HL-60 (cell line): ENCODE measurements around the gene CRTC3.

ENCODE experiments used
- DNase-seq, 2 experiments: peaks; one replicate each; pipeline ENCODE4 v3.0.0-alpha.2; 2010 to 2020; ENCODE audit warnings: low read depth in 1 of 2, low spot score in 1 of 2
- H3K27ac ChIP-seq: fragments of 250-450 bp; sonication (Bioruptor Pico); replicated peaks from 2 replicates; pipeline ENCODE4 v1.5.1; 2020; ENCODE audit warnings: mild to moderate bottlenecking, moderate library complexity
- H3K27me3 ChIP-seq: fragments of 250-450 bp; sonication (Bioruptor Pico); 2 replicates; pipeline ENCODE4 v1.5.1; 2021; ENCODE audit warnings: mild to moderate bottlenecking, moderate library complexity; ENCODE audit not compliant: insufficient read depth, poor library complexity, severe bottlenecking
- H3K4me3 ChIP-seq: replicated peaks from 2 replicates; pipeline ENCODE4 v1.5.1; 2011; ENCODE audit warnings: mild to moderate bottlenecking, control low read depth, low read length; ENCODE audit not compliant: insufficient read depth
- GABPA ChIP-seq: IDR thresholded peaks from 2 replicates; pipeline ENCODE4 v1.6.1; 2012; ENCODE audit warnings: low read depth
- POLR2AphosphoS5 ChIP-seq: IDR thresholded peaks from 2 replicates; pipeline ENCODE4 v1.6.1; 2012; ENCODE audit warnings: low read depth
- REST ChIP-seq: IDR thresholded peaks from 2 replicates; pipeline ENCODE4 v1.6.1; 2012; ENCODE audit warnings: low read depth; ENCODE audit not compliant: insufficient replicate concordance
- SPI1 ChIP-seq: IDR thresholded peaks from 2 replicates; pipeline ENCODE4 v1.6.1; 2012; ENCODE audit warnings: low read depth, mild to moderate bottlenecking, borderline replicate concordance
- TF ChIP-seq, protein P1 (sequence below): IDR thresholded peaks from one replicate; pipeline ENCODE4 v1.5.1; 2011; ENCODE audit warnings: low read length, control low read depth, inconsistent platforms; ENCODE audit not compliant: insufficient read depth

CRTC3 gene

DNA sequence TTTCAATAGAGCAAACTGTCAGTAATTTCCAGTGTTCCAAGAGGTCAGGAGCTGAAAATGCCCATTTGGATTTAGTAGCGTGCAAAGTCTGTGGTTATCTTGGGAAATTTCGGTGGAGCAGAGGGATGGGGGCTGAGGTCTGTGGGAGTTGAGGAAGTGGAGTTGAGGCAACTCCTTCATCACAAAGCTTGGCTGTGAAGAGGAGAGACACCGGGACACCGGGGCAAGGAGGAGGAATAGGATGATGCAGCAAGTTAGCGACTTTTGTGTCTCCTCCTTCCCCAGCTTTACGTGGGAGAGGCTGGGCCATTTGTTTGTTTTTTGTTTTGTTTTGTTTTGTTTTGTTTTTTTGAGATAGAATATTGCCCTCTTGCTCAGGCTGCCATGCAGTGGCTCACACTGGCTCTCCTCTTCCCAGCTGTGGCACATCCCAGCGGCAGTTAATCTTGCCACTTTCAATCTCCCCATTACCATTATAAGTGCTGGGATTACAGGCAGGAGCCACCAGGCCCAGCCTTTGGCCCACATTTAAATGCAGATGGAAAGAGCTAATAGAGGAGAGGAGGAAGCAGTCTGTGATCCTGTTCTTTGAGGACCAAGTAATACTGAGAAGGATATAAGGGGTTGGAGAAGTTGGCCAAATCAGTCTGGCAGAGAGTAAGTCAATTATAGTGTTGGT is 47.1 kb downstream of the CRTC3 start:
- no peak for DNase-seq
- Histone ChIP-seq H3K27ac (no peak overlapping the region), H3K4me3 (no peak overlapping the region), H3K27me3 (no peaks in the 10 kb centered on the region)
- no peak for TF ChIP-seq GABPA
- TF ChIP-seq SPI1: no peak
- no peak for TF ChIP-seq REST
- TF ChIP-seq, protein P1, sequence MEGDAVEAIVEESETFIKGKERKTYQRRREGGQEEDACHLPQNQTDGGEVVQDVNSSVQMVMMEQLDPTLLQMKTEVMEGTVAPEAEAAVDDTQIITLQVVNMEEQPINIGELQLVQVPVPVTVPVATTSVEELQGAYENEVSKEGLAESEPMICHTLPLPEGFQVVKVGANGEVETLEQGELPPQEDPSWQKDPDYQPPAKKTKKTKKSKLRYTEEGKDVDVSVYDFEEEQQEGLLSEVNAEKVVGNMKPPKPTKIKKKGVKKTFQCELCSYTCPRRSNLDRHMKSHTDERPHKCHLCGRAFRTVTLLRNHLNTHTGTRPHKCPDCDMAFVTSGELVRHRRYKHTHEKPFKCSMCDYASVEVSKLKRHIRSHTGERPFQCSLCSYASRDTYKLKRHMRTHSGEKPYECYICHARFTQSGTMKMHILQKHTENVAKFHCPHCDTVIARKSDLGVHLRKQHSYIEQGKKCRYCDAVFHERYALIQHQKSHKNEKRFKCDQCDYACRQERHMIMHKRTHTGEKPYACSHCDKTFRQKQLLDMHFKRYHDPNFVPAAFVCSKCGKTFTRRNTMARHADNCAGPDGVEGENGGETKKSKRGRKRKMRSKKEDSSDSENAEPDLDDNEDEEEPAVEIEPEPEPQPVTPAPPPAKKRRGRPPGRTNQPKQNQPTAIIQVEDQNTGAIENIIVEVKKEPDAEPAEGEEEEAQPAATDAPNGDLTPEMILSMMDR: no peak
- TF ChIP-seq POLR2AphosphoS5: no peak

DNA sequence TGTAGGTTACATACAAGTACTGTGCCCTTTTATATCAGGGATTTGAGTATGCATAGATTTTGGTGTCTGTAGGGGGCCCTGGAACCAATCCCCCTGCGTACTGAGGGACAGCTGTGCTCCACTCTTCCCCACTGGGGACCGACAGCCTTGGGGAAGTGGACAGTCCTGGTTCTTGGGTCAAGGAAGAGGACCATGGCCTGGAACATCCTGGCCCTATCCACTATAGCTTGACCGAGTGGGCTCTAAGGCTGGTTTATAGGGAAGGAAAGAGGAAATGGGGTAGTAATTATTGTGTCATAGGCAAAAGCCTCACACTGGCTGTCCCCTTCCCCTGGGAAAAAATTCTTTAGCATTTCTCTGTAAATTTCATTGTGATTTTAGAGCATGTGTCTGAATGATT is 49.5 kb downstream of the CRTC3 start:
- Histone ChIP-seq H3K27me3 (no peaks in the 10 kb centered on the region), H3K27ac (no peak overlapping the region), H3K4me3 (no peak overlapping the region)
- TF ChIP-seq POLR2AphosphoS5 (no peak), SPI1 (no peak; the same call in 1 of the 2 replicates), REST (no peak), GABPA (no peak)
- TF ChIP-seq, protein P1: no peak
- DNase-seq: no peak

DNA sequence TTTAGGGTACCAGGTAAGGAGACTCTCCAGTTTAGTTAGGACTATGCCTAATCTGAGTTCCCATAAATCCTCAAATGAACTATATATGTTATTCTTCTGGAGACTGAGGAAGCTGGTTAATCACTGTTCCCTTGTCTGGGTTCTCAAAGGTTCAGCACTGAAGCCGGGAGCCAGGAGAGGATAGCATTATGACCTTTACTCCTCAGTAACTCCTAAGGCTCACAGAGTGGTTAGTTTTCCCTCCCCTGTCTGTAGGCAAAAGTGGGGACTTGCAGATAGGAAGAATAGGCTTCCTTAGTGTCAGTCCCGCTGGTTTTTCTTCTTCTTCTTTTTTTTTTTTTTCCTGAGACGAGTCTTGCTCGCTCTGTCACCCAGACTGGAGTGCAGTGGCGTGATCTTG is 50.4 kb downstream of the CRTC3 start:
- TF ChIP-seq SPI1 (no peak), REST (no peak), POLR2AphosphoS5 (no peak), GABPA (no peak)
- TF ChIP-seq, protein P1: no peak
- Histone ChIP-seq H3K4me3 (no peak overlapping the region), H3K27me3 (no peaks in the 10 kb centered on the region), H3K27ac (no peak overlapping the region)
- no peak for DNase-seq
